Thoracic aorta (tissue), 2 donors: ENCODE measurements around the gene C12orf60. TPM values are rescaled to one million over a fixed set of nuclear protein-coding genes. Genes with fewer than 3 reads are reported as not detected.

ENCODE experiments used
- ATAC-seq: fragments of 150-250 bp; one replicate; pipeline ENCODE4 v1.8.0; 2017; ENCODE audit warnings: low read depth; ENCODE audit not compliant: insufficient number of reproducible peaks, low FRiP score
- DNase-seq: peaks from one replicate; pipeline ENCODE4 v3.0.0-alpha.2; 2020; ENCODE audit warnings: low spot score
- H3K27ac ChIP-seq, 2 donors: fragments of 200-600 bp; sonication (generic); 1 replicate in 1 of 2; 2 replicates in 1 of 2; pipeline ENCODE4 v1.5.1; 2016; ENCODE audit warnings: mild to moderate bottlenecking in 2 of 2, moderate library complexity in 2 of 2
- H3K27me3 ChIP-seq: fragments of 200-600 bp; sonication (generic); replicated peaks from 2 replicates; pipeline ENCODE4 v1.6.0; 2016; ENCODE audit warnings: mild to moderate bottlenecking; ENCODE audit not compliant: insufficient read depth
- H3K36me3 ChIP-seq: fragments of 200-600 bp; sonication (generic); one replicate; pipeline ENCODE4 v1.5.1; 2016
- H3K4me1 ChIP-seq, 2 donors: fragments of 200-600 bp; sonication (generic); 1 replicate in 1 of 2; 2 replicates in 1 of 2; pipeline versions ENCODE4 v1.5.1 to v1.6.0; 2016; ENCODE audit warnings: low read depth in 2 of 2, mild to moderate bottlenecking in 1 of 2; ENCODE audit not compliant: control insufficient read depth in 1 of 2
- H3K4me3 ChIP-seq: fragments of 200-600 bp; sonication (generic); 2 replicates; pipeline ENCODE4 v1.5.1; 2016; ENCODE audit warnings: mild to moderate bottlenecking
- H3K9me3 ChIP-seq: fragments of 200-600 bp; sonication (generic); 2 replicates; pipeline ENCODE4 v1.5.1; 2016
- total RNA-seq, 2 donors: library from RNA; depleted of rRNA; stranded (reverse); fragments of >200 nt; gene quantifications; one replicate each; pipeline versions ENCODE4 v1.1.0 to v1.2.3, GENCODE V29; 2016
- TF ChIP-seq, protein P1 (sequence below): fragments of 200-600 bp; sonication (generic); IDR thresholded peaks from one replicate; pipeline ENCODE4 v1.5.1; 2019; ENCODE audit warnings: antibody characterized with exemption

The C12orf60 gene
- total RNA-seq, 2 donors from 2014 or later = 0.27 TPM; not detected in 1

DNA sequence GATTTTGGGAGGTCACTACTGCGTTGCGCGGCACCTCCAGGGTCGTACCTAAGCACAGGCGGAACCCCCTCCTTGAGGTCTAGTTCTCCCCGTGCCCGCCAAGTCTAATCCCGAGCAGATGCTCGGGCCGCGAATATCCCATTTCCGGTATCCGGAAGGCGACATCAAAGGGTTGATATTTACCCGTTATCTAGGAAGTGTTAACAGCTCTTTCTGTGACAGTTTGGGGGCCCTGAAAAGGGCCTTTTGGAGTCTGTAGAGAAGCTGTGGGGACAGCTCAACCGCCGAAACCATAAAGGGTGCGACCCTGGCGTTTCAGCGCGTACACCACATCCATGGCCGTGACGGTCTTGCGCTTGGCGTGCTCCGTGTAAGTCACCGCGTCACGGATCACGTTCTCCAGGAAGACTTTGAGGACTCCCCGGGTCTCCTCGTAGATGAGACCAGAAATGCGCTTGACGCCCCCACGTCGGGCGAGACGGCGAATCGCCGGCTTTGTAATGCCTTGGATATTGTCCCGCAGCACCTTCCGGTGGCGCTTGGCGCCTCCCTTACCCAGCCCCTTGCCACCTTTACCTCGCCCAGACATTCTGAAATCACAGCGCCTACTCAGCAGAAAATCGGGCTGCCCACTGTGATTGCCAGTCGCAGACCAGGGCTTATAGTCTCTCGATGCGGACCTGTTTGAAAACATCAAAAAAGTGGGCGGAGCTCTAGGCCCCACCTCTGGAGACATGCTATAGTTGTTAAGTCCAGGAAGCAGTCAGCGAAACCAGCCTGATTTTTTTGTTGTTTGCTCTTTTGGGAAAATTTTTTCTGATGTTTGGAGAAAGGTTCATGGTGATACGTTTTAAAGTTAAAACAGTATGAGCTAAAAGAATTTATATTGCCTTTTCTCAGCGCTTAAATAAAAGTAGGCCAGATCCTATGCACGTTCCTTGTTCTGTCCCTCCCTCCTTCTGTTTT lies 32.7 kb upstream of the C12orf60 start:
- no peaks in the 10 kb centered on the region for H3K36me3 ChIP-seq
- peaks cover 7 to 27% of the 10 kb centered on the region in 2 donors for H3K4me1 ChIP-seq
- TF ChIP-seq, protein P1, sequence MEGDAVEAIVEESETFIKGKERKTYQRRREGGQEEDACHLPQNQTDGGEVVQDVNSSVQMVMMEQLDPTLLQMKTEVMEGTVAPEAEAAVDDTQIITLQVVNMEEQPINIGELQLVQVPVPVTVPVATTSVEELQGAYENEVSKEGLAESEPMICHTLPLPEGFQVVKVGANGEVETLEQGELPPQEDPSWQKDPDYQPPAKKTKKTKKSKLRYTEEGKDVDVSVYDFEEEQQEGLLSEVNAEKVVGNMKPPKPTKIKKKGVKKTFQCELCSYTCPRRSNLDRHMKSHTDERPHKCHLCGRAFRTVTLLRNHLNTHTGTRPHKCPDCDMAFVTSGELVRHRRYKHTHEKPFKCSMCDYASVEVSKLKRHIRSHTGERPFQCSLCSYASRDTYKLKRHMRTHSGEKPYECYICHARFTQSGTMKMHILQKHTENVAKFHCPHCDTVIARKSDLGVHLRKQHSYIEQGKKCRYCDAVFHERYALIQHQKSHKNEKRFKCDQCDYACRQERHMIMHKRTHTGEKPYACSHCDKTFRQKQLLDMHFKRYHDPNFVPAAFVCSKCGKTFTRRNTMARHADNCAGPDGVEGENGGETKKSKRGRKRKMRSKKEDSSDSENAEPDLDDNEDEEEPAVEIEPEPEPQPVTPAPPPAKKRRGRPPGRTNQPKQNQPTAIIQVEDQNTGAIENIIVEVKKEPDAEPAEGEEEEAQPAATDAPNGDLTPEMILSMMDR = no peak

DNA sequence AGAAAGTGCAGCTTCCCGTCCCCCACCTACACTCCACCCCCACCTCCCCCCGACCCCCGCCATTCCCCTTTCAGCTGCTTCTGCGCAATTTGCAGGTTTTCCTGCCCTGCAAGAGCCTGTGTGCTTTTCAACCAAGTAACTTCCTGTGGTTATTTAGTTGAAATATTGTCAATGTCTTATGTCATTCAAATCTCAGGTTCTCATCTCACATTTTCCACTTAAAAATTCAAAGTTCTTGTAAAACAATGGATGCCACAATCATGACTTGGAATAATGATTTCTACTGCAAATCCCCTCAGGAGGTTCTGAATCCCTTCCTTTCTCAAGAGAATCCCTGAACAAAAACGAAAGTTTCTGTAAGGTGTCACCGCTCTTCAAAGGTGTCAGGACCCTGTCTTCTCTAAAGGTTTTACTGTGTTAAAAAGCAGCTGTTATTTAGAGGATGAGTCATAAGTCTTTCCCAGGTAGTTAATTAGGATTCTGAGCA lies 31.8 kb upstream of the C12orf60 start:
- Histone ChIP-seq H3K27me3 (no peaks in the 10 kb centered on the region), H3K27ac (peak overlapping the region; percentile 88 to 90), H3K4me3 (peak overlapping the region; percentile 79), H3K4me1 (peaks cover 12 to 33% of the 10 kb centered on the region in 2 donors), H3K9me3 (no peaks in the 10 kb centered on the region), H3K36me3 (no peaks in the 10 kb centered on the region)
- ATAC-seq (no peak), DNase-seq (no peak)
- TF ChIP-seq, protein P1 = no peak

More for the DNA sequence above, 32.7 kb upstream of the C12orf60 start:
- H3K4me3 ChIP-seq = peak overlapping the region; percentile 79
- DNase-seq = peak; percentile 94
- H3K27ac ChIP-seq = peak overlapping the region; percentile 88 to 90
- no peaks in the 10 kb centered on the region for H3K27me3 ChIP-seq
- H3K9me3 ChIP-seq = no peaks in the 10 kb centered on the region
- ATAC-seq = peak; percentile 50

DNA sequence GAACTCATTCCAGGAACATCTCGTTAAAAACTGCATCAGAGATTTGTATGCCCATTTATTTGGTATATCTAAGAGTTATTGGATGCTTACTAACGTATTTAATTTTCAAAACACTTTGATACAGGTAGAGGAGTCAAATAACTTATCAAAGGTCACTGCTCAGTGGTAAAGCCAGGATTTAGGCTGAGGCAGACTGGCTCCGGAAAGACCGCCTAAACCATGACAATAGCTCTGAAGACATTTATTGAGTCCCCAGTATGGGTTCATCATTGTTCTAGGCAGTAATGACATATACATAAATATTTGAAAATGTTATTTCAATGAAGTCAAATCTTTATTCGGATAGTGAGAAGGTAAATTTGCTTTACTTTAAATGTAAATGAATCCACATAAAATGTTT lies 30.5 kb upstream of the C12orf60 start:
- Histone ChIP-seq H3K36me3 (no peaks in the 10 kb centered on the region), H3K9me3 (no peaks in the 10 kb centered on the region), H3K4me1 (peaks cover 21 to 33% of the 10 kb centered on the region in 2 donors), H3K27ac (no peak overlapping the region), H3K4me3 (peak overlapping the region; percentile 84), H3K27me3 (no peaks in the 10 kb centered on the region)
- TF ChIP-seq, protein P1 = no peak
- no peak for DNase-seq
- no peak for ATAC-seq

DNA sequence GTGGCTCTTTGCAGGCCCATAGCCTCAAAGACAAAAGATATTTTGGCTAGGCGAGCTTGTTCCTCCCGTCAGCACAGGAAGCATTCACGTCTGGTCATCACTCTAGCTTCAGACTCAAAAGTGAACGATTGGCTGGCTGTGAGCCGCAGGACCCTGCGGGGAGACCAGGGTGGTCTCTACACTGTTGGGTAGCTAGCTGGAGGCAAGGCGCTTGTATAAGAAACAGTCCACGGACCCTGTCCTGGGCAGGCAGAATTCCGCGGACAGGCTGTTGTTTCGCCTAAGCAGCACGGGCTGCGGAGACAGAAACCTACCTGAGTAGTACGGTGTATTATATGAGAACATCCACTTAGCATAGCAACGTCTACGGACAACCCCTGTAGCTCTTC lies 29.8 kb upstream of the C12orf60 start:
- Histone ChIP-seq H3K27me3 (no peaks in the 10 kb centered on the region), H3K27ac (peak overlapping the region; percentile 93 to 98), H3K9me3 (no peaks in the 10 kb centered on the region), H3K4me1 (peaks cover 17 to 32% of the 10 kb centered on the region in 2 donors), H3K36me3 (no peaks in the 10 kb centered on the region), H3K4me3 (peak overlapping the region; percentile 84)
- DNase-seq (no peak), ATAC-seq (no peak)
- TF ChIP-seq, protein P1 = no peak
